ENCODE data around the gene ISCU.

DNA sequence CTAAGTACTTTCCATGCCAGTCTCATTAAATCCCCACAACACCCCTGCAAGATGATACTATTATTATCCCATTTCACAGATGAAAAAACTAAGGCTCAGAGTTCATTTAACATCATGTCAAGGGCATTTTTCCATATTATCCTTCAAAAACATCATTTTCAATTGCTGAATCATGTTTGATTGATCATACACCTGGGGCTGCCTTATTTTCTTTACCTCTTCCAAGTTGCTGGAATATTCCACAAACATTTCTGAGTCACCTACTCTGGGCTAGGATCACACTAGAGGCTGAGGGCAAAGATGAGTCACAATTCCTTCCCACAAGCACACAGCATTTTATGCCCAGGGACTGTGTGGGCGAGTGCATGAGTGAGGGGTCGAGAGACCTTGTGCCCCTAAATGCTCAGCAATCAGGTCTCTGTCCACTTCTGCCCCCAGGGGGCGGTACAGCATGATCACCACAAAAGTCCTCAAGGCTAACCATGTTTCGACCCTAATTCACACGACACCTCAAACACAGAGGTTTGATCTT, 49.6 kb downstream of the ISCU start:
- TF ChIP-seq POLR2A (IDR thresholded peaks at IDR 0.05) (no peak), CTCF (IDR thresholded peaks at IDR 0.05) (peak; percentile 13 to 47 (median 30))
